DMS 273 treated with DMSO at 0.1 percent for 48 hours (cell line): ENCODE data around the gene ST3GAL3.

Experiments
- DNase-seq: peaks from one replicate; lab custom pipeline; 2025; lab: John Stamatoyannopoulos, UW

The ST3GAL3 gene

DNA sequence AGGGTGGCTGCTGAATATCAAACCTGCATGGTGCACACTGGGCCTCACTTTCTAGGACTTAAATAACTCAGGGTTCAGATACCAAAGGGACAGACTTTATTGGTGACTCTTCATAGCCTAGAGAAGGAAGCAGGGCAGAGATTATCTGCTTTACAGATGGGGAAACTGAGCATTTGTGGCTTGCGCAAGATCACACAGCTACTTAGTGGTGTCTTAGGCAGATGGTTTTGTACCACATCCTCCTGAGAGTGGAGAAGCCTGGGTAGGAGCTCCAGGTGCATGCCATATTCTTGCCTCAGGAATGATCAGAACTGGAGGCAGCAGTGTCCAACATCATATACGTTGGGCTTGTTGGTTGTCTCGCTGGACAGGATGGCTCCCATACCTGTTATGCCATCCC is 255.7 kb downstream of the ST3GAL3 start:
- no peak for DNase-seq

DNA sequence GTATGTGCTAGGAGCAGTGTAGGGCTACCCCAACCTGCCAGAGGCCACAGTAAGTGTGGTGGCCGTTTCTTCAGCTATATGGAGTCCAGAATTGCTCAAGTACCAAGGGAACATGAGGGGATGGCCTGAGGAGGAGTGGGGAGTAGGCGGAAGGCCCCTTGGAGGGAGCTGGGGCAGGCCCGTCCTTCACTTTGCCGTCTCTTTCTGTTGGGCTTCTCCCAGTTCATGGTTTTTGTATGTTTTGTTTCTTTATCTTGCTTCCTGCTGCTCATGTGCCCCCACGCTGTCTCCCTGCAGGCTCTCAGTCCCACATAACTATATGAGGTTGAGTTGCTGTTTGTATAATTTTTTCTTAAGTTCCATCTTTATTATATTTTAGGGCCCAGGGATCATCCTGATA is 256.6 kb downstream of the ST3GAL3 start:
- DNase-seq: no peak

DNA sequence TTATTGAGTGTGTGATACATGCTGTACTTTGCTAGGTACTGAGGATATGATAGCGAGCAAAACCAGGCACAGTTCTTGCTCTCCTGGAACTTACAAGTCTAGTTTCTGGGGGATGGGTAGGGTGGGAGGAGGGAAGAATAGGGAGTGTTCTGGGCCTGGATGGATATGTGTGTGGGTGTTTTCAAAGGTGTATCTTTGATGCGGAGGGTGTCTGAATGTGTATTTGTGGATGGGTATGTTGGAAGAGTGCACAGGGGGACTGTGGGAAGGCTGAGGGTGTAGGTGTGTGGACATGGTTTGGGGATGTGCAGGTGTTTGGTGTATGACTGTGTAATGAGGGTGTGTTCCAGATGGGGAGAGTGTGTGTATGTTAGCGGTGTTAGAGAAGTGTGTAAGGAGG is 258.0 kb downstream of the ST3GAL3 start:
- DNase-seq: no peak

DNA sequence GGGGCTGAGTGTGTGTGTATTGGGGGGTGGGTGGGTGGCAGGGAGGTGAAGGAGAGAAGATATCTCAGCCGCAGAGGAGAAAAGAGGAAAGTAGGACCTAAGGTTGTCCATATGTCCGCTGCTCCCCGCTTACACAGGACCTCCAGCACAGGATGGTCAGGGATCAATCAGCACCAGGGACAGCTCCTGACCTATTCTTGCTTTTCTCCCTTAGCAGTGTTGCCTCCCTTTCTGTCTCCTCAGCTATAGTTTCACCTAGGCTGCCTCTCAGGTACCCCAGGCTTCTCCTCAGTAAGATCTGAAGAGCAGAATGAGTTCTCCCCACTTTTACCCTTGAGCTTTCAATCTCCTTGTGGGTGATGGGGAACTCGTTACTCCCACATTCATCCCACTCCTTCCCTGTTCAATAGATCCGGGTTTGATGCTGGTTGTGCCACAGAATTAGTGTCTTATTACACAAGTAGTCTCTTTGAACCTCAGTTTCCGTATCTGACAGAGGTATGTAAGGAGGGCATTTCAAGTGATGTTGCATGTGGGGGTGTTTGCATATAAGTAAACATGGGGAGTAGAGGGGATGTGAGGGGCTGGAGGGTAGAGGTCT is 261.1 kb downstream of the ST3GAL3 start:
- no peak for DNase-seq

DNA sequence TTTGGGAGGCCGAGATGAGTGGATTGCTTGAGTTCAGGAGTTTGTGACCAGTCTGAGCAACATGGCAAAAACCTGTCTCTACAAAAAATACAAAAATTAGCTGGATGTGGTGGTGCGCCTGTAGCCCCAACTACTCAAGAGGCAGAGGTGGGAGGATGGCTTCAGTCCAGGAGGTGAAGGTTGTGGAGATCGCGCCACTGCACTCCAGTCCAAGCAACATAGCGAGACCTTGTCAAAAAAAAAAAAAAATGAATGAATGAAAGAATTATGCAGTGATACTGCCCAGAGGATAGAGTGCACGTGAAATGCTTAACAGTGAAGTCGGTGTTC is 262.0 kb downstream of the ST3GAL3 start:
- no peak for DNase-seq

DNA sequence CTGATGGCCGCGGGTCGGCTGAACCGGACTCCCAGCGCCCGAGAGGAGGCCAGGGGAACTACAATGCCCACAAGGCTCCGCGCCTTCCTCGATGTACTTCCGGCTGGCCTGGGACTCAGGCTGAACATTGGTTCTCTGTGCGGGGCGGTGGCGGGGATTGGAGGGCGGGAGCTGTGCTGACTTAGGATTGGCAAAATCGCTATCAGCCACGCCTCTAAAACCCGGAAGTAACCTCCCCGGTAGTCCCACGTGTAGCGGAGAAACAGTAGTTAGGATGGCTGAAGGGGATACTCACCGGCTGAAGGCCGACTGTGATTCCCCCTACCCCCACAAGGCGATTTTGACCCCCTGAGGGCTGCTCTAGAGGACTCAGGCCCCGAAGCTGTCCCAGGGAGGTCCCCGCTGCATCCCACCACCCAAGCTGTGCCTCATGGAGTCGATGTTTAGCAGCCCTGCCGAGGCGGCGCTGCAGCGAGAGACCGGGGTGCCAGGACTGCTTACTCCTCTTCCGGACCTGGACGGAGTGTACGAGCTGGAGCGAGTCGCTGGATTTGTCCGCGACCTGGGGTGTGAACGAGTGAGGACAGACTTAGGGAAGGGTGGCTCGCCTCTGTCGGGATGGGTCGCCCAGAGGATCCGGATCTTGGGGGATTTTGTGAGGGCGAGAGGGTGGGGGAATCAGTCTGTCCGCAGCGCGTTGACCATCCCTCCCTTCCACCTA is 262.6 kb downstream of the ST3GAL3 start, which contains the start of gene DPH2:
Gene DPH2, plus strand, starts transcription at position 265 of the 721 bp plus-strand sequence. Its CDS starts 166 bp downstream, at position 431.
- peak; percentile 95 for DNase-seq

DNA sequence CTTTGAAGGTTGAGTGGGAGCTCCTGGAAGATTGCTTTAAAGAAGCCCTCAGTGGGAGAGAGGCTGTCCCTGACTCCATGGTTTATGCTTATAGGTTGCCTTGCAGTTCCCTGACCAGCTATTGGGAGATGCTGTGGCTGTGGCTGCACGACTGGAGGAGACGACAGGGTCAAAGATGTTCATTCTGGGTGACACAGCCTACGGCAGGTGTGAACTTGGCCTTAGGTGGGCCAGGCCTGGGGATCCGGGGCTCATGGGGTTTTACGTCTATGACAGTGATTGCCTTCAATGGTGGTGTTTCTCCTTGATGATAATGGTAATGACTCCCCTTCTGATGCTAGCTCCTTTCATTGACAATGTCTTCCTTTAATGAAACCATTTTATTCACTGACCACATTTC is 263.2 kb downstream of the ST3GAL3 start:
- no peak for DNase-seq

DNA sequence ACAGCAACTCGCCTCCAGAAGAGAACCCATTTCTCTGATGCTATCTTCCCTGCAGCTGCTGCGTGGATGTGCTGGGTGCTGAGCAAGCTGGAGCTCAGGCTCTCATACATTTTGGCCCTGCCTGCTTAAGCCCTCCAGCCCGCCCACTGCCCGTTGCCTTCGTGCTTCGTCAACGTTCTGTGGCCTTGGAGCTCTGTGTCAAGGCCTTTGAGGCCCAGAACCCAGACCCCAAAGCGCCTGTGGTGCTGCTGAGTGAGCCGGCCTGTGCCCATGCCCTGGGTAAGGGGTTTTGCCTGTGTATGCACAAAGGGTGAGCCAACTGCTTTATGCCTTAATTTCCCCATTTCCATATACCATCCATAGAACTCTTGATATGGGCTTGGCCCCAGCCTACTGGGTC is 263.6 kb downstream of the ST3GAL3 start:
- DNase-seq: no peak

DNA sequence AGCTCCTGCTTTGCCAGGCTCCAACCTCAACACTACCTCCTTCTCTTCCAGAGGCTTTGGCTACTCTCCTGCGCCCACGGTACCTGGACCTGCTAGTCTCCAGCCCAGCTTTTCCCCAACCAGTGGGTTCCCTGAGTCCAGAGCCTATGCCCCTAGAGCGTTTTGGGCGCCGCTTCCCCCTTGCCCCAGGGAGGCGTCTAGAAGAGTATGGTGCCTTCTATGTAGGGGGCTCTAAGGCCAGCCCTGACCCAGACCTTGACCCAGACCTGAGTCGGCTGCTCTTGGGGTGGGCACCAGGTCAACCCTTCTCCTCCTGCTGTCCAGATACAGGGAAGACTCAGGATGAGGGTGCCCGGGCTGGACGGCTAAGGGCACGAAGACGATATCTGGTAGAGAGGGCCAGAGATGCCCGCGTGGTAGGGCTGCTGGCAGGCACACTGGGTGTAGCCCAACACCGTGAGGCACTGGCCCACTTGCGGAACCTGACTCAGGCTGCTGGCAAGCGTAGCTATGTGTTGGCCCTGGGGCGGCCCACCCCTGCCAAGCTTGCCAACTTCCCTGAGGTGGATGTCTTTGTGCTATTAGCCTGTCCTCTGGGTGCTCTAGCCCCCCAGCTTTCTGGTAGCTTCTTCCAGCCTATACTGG is 264.1 kb downstream of the ST3GAL3 start:
- DNase-seq: no peak

DNA sequence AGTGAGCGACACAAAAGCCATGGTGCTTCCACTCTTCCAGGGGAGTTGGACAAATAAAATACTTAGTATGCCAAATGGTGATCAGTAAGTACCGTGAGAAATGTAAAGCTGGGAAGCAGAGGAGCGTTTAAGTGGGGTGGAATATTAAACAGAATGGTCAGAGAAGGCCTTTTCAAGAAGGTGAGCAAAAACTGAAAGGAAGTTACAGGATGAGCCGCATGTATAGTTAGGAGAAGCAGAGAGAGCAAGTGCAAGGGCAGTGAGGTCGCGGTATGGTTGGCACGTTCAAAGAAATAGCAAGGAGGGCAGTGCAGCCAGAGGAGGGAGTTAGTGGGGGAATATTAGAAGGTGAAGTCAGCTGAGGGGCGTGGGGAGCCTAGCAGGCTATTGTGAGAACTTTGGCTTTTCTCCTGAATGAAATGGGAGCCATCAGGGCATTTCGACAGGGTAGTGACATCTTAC is 266.7 kb downstream of the ST3GAL3 start:
- no peak for DNase-seq

DNA sequence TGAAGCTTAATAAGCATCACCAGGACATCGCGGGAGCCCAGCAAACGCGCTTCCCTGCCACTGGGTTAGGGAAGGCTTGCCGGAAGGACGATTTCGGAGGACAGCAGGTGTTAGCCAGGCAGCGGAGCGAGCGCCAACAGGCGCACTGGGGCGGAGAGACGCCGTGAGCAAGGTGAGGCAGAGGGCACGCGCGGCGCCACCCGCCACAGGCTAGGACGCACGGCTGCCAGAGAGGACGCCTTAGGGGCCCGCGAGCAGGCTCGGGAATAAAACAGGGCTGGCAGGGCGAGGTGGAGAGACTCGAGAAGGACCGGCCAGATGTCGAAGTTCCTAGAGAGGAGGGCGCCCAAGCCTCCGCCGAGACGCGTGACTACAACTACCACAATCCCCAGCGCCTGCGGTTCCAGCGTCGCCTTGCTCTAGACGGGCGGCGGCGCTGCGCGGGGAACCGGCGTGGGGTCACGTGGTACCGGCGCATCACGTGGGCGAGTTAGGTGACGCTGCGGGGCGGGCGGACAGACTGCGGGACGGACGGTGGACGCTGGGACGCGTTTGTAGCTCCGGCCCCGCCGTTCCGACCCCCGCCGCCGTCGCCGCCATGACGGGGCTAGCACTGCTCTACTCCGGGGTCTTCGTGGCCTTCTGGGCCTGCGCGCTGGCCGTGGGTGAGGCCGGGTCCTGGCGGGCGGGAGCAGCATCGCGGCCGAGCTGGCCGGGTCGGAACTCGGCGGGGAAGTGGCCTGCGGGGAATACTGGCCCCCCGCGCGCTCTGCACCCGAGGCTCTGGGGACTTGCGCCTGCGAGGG is 267.3 kb downstream of the ST3GAL3 start, which contains the start of gene ATP6V0B:
Gene ATP6V0B, plus strand, starts transcription at position 518 of the 806 bp plus-strand sequence. Its CDS starts 81 bp downstream, at position 599.
- DNase-seq: peak; percentile 88

DNA sequence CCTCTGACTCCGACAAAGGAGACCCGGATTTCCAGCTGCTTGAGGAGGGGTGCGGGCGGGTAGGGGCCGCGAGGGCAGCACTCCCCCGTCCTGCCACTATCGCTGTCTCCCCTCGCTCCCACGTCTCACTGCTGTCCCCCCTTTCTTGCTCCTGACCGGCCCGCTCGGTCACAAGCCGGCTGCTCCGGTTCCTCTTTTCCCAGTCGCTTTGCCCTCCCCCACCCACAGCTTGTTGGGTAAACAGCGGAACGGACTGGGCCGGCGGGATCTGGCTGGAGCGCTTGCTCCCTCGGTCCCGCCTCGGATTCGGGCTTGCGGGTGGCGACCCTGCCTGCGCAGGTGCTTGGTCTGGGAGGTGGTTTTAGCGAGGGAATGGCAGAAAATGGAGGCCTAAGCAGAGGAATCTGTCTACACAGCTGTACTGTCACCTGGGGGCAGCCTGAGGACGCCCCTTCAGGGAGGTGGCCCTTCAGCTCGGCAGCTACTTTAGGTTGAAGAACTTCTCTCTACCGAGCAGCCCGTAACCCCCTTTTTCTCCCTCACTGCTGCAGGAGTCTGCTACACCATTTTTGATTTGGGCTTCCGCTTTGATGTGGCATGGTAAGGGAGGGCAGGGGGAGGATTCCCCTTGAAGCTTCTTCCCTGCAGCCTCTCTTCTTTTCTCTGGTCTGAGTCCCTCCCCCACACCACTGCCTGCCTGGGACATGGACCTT is 268.1 kb downstream of the ST3GAL3 start:
- DNase-seq: no peak

DNA sequence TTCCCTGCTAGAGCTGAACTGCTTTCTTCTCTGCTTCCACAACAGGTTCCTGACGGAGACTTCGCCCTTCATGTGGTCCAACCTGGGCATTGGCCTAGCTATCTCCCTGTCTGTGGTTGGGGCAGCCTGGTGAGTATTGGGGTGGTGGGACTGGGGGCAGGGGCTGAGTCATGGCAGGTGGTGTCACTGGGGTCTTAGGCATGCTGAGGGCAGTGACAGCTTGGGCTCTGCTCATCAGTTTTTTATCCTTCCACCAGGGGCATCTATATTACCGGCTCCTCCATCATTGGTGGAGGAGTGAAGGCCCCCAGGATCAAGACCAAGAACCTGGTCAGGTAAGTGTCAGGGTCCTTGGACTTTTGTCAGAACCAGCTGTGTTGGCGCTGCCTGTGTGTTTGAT is 268.7 kb downstream of the ST3GAL3 start:
- no peak for DNase-seq

DNA sequence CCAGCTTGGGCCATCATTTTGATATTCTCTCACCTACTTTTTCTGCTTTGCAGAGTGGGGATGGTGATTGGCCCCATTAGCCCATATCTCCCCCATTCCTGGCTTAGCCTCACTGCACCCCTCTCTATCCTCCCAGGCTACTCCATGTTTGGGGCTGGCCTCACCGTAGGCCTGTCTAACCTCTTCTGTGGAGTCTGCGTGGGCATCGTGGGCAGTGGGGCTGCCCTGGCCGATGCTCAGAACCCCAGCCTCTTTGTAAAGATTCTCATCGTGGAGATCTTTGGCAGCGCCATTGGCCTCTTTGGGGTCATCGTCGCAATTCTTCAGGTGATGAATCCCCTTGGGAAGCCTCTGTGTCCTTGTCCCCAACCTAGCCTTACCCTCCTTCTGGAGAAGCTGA is 269.6 kb downstream of the ST3GAL3 start:
- DNase-seq: no peak

DNA sequence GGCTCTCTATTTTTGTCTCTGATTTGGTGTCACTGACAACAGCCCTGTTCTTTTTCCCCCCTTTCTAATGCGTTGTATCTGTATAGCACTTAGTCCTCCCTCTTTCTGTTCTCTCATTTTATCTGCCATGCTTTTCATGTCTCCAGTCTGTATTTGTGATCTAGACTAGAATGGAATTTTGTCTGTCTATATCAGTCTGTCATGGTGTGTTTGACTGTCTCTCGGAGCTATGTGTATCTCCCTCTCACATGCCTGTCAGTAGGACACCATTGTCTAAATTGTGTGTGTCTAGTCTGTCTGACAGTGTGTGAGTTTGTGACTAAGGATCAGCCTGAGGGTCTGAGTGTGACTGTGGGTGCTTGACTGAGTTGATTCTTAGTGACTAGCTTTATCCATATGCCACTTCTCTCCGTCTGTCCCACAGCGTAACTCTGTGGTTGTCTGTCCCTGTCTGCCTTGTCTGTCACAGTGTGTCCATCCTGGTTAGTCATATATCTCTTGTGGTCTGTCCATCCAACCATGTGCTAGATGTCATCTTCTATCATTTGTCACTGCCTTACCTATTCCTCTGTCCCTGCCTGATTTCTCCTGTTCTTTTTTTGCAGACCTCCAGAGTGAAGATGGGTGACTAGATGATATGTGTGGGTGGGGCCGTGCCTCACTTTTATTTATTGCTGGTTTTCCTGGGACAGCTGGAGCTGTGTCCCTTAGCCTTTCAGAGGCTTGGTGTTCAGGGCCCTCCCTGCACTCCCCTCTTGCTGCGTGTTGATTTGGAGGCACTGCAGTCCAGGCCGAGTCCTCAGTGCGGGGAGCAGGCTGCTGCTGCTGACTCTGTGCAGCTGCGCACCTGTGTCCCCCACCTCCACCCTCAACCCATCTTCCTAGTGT is 270.3 kb downstream of the ST3GAL3 start:
- no peak for DNase-seq

DNA sequence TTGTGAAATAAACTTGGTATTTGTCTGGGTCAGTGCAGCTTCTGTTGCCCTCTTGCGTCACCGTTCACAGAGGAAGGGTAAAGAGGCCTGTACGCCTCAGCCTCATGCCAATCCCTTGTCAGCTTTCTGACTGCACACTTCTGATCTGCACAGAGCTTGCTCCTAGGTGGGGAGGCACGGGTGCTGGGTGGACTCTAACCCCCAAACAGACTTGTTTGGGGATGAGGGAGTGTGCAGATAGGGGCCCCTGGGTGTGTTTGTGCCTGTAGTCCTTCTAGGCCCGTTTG is 270.9 kb downstream of the ST3GAL3 start:
- no peak for DNase-seq

DNA sequence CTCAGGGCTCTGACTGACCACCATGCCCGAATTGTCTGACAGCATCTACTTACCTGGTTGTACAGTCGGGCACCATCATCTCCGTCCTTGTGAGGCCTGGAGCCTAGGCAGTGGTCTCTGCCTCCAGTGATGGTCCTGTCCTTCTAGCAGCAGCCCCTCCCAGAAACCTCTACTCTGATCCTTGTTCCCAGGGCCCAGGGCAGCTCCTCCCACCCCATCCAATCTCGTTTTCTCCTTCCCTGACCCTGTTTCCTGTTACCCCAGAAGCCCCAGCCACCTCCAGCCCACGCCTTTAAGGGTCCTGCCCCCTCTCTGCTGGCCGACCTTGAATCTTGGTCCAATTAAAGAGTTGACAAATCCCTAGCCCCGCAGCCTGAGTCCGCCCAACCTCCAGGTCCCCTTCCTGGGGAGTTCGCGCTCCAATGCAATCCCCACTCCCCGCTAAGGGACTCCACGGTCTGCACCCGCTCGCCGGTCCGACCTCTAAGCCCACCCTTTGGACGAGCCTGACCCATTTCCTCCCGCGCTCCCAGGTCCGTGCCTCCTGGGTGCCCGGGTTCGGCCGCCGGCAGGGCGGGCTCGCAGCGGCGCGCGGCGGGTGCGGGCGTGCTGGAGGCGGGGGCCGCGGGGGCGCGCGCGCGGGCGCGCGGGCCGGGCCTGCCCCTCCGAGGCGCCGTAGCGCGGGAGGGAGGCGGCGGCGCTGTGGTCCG is 271.4 kb downstream of the ST3GAL3 start, which contains the start of gene B4GALT2:
Gene B4GALT2, plus strand, starts transcription at position 660 of the 710 bp plus-strand sequence. CDS start 1,951 bp downstream, outside the sequence.
- no peak for DNase-seq

DNA sequence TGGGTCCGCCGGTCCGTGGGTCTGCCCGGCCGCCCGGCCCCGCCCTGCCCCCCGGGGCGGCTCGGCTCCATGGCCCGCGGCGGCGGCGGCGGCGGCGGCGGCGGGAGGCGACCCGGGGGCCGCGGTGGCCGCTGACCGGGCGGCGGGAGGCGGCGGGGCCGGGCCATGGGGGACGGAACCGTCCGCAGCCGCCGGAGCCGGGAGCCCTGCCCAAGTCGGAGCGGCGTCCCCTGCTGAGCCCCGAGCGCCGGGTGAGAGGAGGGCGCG is 271.9 kb downstream of the ST3GAL3 start:
- DNase-seq: no peak

DNA sequence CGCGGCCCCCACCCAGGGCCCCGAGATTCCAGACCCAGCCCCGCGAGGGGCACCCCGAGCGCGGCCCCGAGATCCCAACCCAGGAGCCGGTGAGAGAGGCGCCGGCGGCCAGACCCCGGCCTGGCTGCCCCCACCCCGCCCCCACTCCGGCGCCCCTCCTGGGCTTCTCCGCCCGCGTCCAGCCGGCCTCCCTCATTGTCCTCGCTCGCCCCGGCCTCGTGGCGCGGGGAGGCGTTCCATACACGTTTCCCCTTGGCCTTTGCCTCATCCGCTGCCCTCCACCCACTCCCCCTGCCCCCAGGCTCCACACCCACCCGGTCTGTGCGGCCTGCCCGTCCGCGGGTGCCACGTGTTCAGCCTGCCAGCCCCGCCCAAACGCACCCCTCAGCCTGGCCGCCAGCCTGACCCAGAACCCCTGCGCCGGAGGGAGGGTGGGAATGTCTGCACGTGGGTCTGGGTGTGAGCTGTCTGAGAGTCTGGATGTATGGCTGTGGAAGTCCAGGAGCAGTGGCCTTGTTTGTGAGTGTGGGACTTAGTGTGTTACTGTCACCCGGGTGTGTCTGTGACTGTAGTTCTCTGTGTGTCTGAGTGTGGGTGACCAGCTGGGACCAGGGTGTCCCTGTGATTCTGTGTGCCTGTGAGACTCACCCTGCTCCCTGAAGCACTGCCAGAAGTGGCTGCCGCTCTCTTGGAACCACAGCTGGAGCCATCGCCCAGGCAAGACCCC is 272.4 kb downstream of the ST3GAL3 start:
- DNase-seq: no peak
